Liver (tissue), 9 donors: Measurements from ENCODE around the gene IL10. TPM values are rescaled to one million over a fixed set of nuclear protein-coding genes. Genes with fewer than 3 reads are reported as not detected.

Experiments used
- DNase-seq: peaks from one replicate; pipeline ENCODE4 v3.0.0-alpha.2; 2017; ENCODE audit warnings: low spot score
- H3K27ac ChIP-seq, 2 donors: one replicate each; pipeline ENCODE4 v1.7.0; 2013; ENCODE audit warnings: inconsistent platforms in 2 of 2, low read length in 2 of 2, control low read depth in 1 of 2, low read depth in 1 of 2, mild to moderate bottlenecking in 1 of 2
- H3K27me3 ChIP-seq, 4 donors: one replicate each; pipeline versions ENCODE4 v1.6.1 to v1.7.0; 2013; ENCODE audit warnings: low read length in 3 of 4, inconsistent platforms in 1 of 4, mild to moderate bottlenecking in 1 of 4, moderate library complexity in 1 of 4; ENCODE audit not compliant: control insufficient read depth in 4 of 4, insufficient read depth in 4 of 4
- H3K36me3 ChIP-seq, 4 donors: one replicate each; pipeline versions ENCODE4 v1.6.1 to v1.7.0; 2013; ENCODE audit warnings: low read length in 3 of 4, mild to moderate bottlenecking in 3 of 4, low read depth in 1 of 4, moderate library complexity in 1 of 4; ENCODE audit not compliant: control insufficient read depth in 4 of 4, insufficient read depth in 3 of 4
- H3K4me1 ChIP-seq, 4 donors: one replicate each; pipeline versions ENCODE4 v1.6.1 to v1.7.0; 2013; ENCODE audit warnings: low read length in 3 of 4, mild to moderate bottlenecking in 3 of 4, moderate library complexity in 1 of 4; ENCODE audit not compliant: control insufficient read depth in 4 of 4, insufficient read depth in 4 of 4
- H3K4me3 ChIP-seq, 3 donors: one replicate each; pipeline versions ENCODE4 v1.6.1 to v1.7.0; 2013; ENCODE audit warnings: low read length in 3 of 3, control low read depth in 1 of 3, low read depth in 1 of 3, mild to moderate bottlenecking in 1 of 3
- H3K9ac ChIP-seq, 2 donors: one replicate each; pipeline ENCODE4 v1.7.0; 2013; ENCODE audit warnings: low read length in 2 of 2, mild to moderate bottlenecking in 2 of 2, moderate library complexity in 2 of 2, control low read depth in 1 of 2, low read depth in 1 of 2
- H3K9me3 ChIP-seq, 4 donors: one replicate each; pipeline versions ENCODE4 v1.6.1 to v1.7.0; 2013; ENCODE audit warnings: low read length in 3 of 4; ENCODE audit not compliant: control insufficient read depth in 4 of 4
- CTCF ChIP-seq: fragments of 150-350 bp; IDR thresholded peaks from 2 replicates; pipeline ENCODE4 v1.5.1; 2017; ENCODE audit warnings: improper control_type of control experiment, low read depth, low read length; ENCODE audit not compliant: missing input control
- EGR1 ChIP-seq, 2 donors: IDR thresholded peaks; 2 replicates each; pipeline ENCODE4 v1.6.1; 2016 to 2018; ENCODE audit warnings: antibody characterized with exemption in 2 of 2, low read depth in 2 of 2
- FOXA1 ChIP-seq: IDR thresholded peaks from 2 replicates; pipeline ENCODE4 v1.6.1; 2016; ENCODE audit warnings: antibody characterized with exemption
- GABPA ChIP-seq, 2 donors: IDR thresholded peaks in 1 of 2; conservative IDR thresholded peaks in 1 of 2; 2 replicates each; pipeline ENCODE4 v1.6.1; 2016; ENCODE audit warnings: antibody characterized with exemption in 2 of 2, mild to moderate bottlenecking in 1 of 2, moderate library complexity in 1 of 2
- HNF4G ChIP-seq: IDR thresholded peaks from 2 replicates; pipeline ENCODE4 v1.6.1; 2016; ENCODE audit warnings: antibody characterized with exemption
- MAX ChIP-seq: IDR thresholded peaks from 2 replicates; pipeline ENCODE4 v1.6.1; 2016; ENCODE audit warnings: antibody characterized with exemption
- RAD21 ChIP-seq, 2 donors: IDR thresholded peaks; 2 replicates each; pipeline ENCODE4 v1.6.1; 2016; ENCODE audit warnings: antibody characterized with exemption in 2 of 2, mild to moderate bottlenecking in 2 of 2
- REST ChIP-seq: IDR thresholded peaks from 2 replicates; pipeline ENCODE4 v1.6.1; 2016; ENCODE audit warnings: antibody characterized with exemption, mild to moderate bottlenecking
- RXRA ChIP-seq, 2 donors: IDR thresholded peaks; 2 replicates each; pipeline ENCODE4 v1.6.1; 2017 to 2018; ENCODE audit warnings: antibody characterized with exemption in 2 of 2, mild to moderate bottlenecking in 1 of 2
- SP1 ChIP-seq: IDR thresholded peaks from 2 replicates; pipeline ENCODE4 v1.6.1; 2018; ENCODE audit warnings: antibody characterized with exemption, mild to moderate bottlenecking
- TAF1 ChIP-seq: conservative IDR thresholded peaks from 2 replicates; pipeline ENCODE4 v1.6.1; 2016; ENCODE audit warnings: antibody characterized with exemption, mild to moderate bottlenecking
- YY1 ChIP-seq: IDR thresholded peaks from 2 replicates; pipeline ENCODE4 v1.6.1; 2016; ENCODE audit warnings: antibody characterized with exemption, mild to moderate bottlenecking
- ZBTB33 ChIP-seq: IDR thresholded peaks from 2 replicates; pipeline ENCODE4 v1.6.1; 2016; ENCODE audit warnings: antibody characterized with exemption
- WGBS: extraction: QIAGEN DNeasy Blood & Tissue Kit; methylation state at CpG from one replicate; pipeline ENCODE4 v1.1.7; 2013; 5-methylcytosine and 5-hydroxymethylcytosine counted together
- polyA plus RNA-seq, 2 donors: library from polyadenylated mRNA; stranded (reverse) in 1 of 2; unstranded in 1 of 2; fragments of 200-250 nt in 1 of 2; fragments of >200 nt in 1 of 2; fragmentation: Nextera tagmentation in 1 of 2; extraction: Ambion mirVana in 1 of 2; gene quantifications; one replicate each; pipeline versions ENCODE4 v1.2.1 to v1.2.3, GENCODE V29; 2013 to 2015
- total RNA-seq, 2 donors: library from RNA; depleted of rRNA; stranded (reverse); fragments of >200 nt; gene quantifications; one replicate each; pipeline ENCODE4 v1.2.3, GENCODE V29; 2014
- donor health status: healthy.
- donor health status: healthy.
- donor health status: healthy.
- donor health status: healthy.
- donor health status: healthy.

The IL10 gene
- total and polyA plus RNA-seq, 4 donors, result 0.23 to 1.4 (median 0.59) TPM

- no peak overlapping the region for H3K27ac ChIP-seq
- WGBS, result 74% methylated on average over 4 of the region's 4 CpGs
- H3K9me3 ChIP-seq, result no peaks in the 10 kb centered on the region
- TF ChIP-seq FOXA1 (no peak), EGR1 (IDR thresholded peaks at IDR 0.05; ENCODE audit: low read depth in 2 of 2) (no peak), CTCF (no peak), TAF1 (no peak), MAX (no peak), GABPA (IDR thresholded peaks at IDR 0.05 in 1 of 2, conservative IDR thresholded peaks at IDR 0.05 in 1 of 2) (no peak), HNF4G (no peak), RAD21 (IDR thresholded peaks at IDR 0.05) (no peak), SP1 (no peak), REST (no peak), YY1 (no peak), RXRA (IDR thresholded peaks at IDR 0.05) (no peak)
- H3K36me3 ChIP-seq, result no peaks in the 10 kb centered on the region
- no peaks in the 10 kb centered on the region for H3K27me3 ChIP-seq
- peaks cover 0 to 2% (median 0%) of the 10 kb centered on the region in 4 donors for H3K4me1 ChIP-seq
- DNase-seq, result no peak
- H3K4me3 ChIP-seq, result no peak overlapping the region
- H3K9ac ChIP-seq, result no peak overlapping the region
Measured at GRCh38 chr1:206821493-206821892, 49.2 kb upstream of the IL10 start.

- no peak overlapping the region for H3K27ac ChIP-seq
- no peak for TF ChIP-seq ZBTB33
- no peak for TF ChIP-seq YY1
- no peak for TF ChIP-seq MAX
- TF ChIP-seq RAD21 (IDR thresholded peaks at IDR 0.05), result no peak
- TF ChIP-seq HNF4G, result no peak
- TF ChIP-seq TAF1, result no peak
- TF ChIP-seq EGR1 (IDR thresholded peaks at IDR 0.05; ENCODE audit: low read depth in 2 of 2), result no peak
- no peaks in the 10 kb centered on the region for H3K36me3 ChIP-seq
- no peaks in the 10 kb centered on the region for H3K27me3 ChIP-seq
- peaks cover 3 to 27% (median 12%) of the 10 kb centered on the region in 4 donors for H3K9me3 ChIP-seq
- no peak overlapping the region for H3K9ac ChIP-seq
- H3K4me1 ChIP-seq, result peaks cover 0 to 1% (median 0%) of the 10 kb centered on the region in 4 donors
- 70% methylated on average over 4 of the region's 4 CpGs for WGBS
- DNase-seq, result no peak
- no peak overlapping the region for H3K4me3 ChIP-seq
Measured at GRCh38 chr1:206816390-206817287, 44.3 kb upstream of the IL10 start.
